ENCODE data around the gene RBMX2. TPM values are rescaled to one million over a fixed set of nuclear protein-coding genes. Genes with fewer than 3 reads are reported as not detected.
"Not testable (repeated sequence)": the region's sequence is repeated elsewhere in the genome, so short reads cannot be mapped to it uniquely, and the experiment has no call there.

The RBMX2 gene
- polyA plus RNA-seq, 3 donors from 2014 or later: 18.3 to 20.4 (median 18.4) TPM

DNA sequence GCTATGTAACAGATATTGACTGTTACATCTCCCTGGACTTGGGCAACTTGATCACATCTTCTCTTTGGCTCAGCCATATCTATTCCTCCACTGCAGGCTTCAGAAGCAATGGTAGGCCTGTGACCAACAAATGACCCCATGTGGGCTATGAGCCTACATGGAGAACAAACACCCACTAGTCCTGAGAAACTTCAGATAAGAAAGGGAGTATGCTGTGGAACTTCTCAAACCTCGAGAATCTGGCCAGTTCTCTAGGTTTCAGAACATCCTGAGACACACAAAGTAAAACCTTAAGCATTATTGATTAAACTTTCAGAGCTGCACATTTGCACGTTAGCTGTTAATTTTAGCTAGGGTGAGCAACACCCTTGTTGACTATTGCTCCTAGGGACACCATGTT, 16.3 kb downstream of the RBMX2 start:
- H3K36me3 Mint-ChIP-seq: peaks cover 0 to 4% (median 0%) of the 10 kb centered on the region in 3 donors
- H3K27me3 Mint-ChIP-seq (ENCODE audit: low read depth in 3 of 3): peaks cover 0 to 2% (median 2%) of the 10 kb centered on the region in 3 donors
- no peaks in the 10 kb centered on the region for H3K4me1 Mint-ChIP-seq
- H3K9me3 Mint-ChIP-seq: no peaks in the 10 kb centered on the region
- DNase-seq: no peak
- H3K27ac Mint-ChIP-seq: no peak overlapping the region
- no peak overlapping the region for H3K4me3 Mint-ChIP-seq

DNA sequence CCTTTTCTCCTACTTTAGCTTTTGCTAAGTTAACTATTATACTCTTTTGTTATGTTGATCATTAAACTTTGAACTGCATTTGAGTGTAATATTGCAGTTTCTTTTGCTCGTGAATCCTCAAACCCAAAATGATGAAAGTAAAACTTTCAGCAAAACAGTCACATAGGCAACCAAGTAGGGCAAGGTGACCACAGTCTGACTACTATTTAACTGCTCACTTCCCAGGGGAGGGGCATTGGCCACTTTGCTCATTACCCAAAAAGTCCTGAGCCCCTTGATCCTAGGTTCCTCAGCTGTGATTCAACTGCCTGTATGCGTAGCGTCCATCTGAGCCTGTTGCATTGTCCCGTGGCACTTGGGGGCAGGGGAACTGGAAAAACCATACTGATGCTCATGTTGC, 17.0 kb downstream of the RBMX2 start:
- no peaks in the 10 kb centered on the region for H3K4me1 Mint-ChIP-seq
- peaks cover 0 to 2% (median 2%) of the 10 kb centered on the region in 3 donors for H3K27me3 Mint-ChIP-seq (ENCODE audit: low read depth in 3 of 3)
- H3K36me3 Mint-ChIP-seq: peaks cover 0 to 4% (median 0%) of the 10 kb centered on the region in 3 donors
- H3K4me3 Mint-ChIP-seq: no peak overlapping the region
- no peak for DNase-seq
- H3K27ac Mint-ChIP-seq: no peak overlapping the region
- H3K9me3 Mint-ChIP-seq: no peaks in the 10 kb centered on the region

DNA sequence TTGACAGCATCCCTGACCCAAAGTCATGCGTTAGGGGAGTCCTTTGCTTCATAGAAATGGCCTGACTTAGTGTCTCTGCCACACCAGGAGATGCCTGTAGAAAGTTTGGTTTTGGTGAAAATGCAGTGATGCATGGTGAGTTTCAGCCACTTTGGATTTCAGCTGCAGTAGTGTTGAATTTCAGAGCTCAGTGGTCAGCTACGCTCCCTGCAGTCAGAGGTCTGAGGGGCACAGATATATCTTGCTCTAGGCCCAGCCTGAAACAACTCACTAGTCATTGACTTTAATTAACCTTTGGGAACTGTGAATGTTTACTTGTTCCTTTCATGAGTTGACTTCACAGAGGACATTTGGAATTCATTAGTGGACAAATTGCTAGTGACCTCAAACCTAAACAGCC, 17.5 kb downstream of the RBMX2 start:
- Mint-ChIP-seq H3K27ac (no peak overlapping the region), H3K4me3 (no peak overlapping the region), H3K27me3 (ENCODE audit: low read depth in 3 of 3) (peaks cover 0 to 2% (median 2%) of the 10 kb centered on the region in 3 donors), H3K9me3 (no peaks in the 10 kb centered on the region), H3K4me1 (no peaks in the 10 kb centered on the region), H3K36me3 (peaks cover 0 to 2% (median 0%) of the 10 kb centered on the region in 3 donors)
- DNase-seq: no peak

DNA sequence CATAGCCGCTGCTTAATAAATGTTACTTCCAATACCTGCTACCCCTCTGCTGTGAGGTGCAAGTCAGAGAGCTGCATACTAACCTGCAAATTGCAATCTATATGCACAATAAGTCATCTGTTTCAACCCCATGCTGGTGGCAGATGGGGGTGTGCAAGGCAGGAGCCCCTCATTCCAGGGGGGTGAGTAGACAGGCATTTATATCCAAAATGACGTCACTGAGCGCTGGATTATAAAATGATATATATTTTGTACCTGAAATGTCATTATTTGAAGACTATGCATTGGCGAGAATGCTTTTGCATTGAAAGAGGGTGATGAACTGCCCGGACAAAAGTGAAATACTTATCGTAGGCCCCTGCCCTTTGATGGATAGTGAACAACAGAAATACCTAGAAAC, 24.7 kb downstream of the RBMX2 start:
- DNase-seq: no peak
- Mint-ChIP-seq H3K27ac (no peak overlapping the region), H3K4me1 (no peaks in the 10 kb centered on the region), H3K27me3 (ENCODE audit: low read depth in 3 of 3) (peaks cover 0 to 2% (median 2%) of the 10 kb centered on the region in 3 donors), H3K4me3 (no peak overlapping the region), H3K36me3 (no peaks in the 10 kb centered on the region), H3K9me3 (no peaks in the 10 kb centered on the region)

DNA sequence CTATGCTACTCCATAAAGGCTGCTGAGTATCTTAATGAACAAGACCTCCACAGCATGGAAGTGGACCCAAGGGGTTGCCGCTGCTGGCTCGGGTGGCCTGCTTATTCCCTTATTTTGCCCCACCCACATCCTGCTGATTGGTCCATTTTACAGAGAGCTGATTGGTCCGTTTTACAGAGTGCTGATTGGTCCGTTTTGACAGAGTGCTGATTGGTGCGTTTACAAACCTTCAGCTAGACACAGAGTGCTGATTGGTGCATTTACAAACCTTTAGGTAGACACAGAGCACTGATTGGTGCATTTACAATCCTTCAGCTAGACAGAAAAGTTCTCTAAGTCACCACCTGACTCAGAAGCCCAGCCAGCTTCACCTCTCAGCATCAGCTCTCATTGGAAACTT, 27.4 kb downstream of the RBMX2 start:
- not testable (repeated sequence) for H3K27me3 Mint-ChIP-seq (ENCODE audit: low read depth in 3 of 3); H3K36me3 Mint-ChIP-seq; H3K4me3 Mint-ChIP-seq; H3K9me3 Mint-ChIP-seq; H3K27ac Mint-ChIP-seq; H3K4me1 Mint-ChIP-seq; DNase-seq

DNA sequence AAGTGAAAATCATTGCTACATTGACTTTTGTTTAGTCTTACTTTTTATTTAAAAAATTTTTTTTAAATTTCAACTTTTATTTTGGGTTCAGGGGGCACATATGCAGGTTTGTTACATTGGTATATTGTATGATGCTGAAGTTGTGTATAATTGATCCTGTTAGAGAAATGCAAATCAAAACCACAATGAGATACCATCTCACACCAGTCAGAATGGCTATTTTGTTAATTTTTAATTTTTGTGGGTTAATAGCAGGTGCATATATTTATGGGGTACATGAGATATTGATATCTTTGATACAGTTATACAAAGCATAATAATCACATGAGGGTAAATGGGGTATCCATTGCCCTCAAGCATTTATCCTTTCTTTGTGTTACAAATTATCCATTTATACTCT, 34.1 kb downstream of the RBMX2 start:
- Mint-ChIP-seq H3K36me3 (no peaks in the 10 kb centered on the region), H3K4me1 (no peaks in the 10 kb centered on the region), H3K27ac (no peak overlapping the region), H3K4me3 (no peak overlapping the region), H3K27me3 (ENCODE audit: low read depth in 3 of 3) (peaks cover 2 to 8% (median 5%) of the 10 kb centered on the region in 3 donors), H3K9me3 (peaks cover 0 to 14% (median 4%) of the 10 kb centered on the region in 6 donors)
- DNase-seq: no peak

DNA sequence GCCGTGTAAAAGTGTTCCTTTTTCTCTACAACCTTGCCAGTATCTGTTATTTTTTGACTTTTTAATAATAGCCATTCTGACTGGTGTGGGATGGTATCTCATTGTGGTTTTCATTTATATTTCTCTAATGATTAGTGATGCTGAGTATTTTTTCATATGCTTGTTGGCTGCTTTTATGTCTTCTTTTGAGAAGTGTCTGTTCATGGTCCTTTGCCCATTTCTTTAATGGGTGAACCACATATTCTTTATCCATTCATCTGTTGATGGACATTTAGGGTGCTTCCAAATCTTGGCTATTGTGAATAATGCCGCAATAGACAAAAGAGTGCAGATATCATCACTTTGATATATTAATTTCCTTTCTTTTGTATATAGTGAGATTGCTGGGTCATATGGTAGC, 36.2 kb downstream of the RBMX2 start:
- H3K27me3 Mint-ChIP-seq (ENCODE audit: low read depth in 3 of 3): peaks cover 2 to 10% (median 9%) of the 10 kb centered on the region in 3 donors
- not testable (repeated sequence) for H3K36me3 Mint-ChIP-seq, H3K4me3 Mint-ChIP-seq, DNase-seq, H3K27ac Mint-ChIP-seq, H3K4me1 Mint-ChIP-seq
- H3K9me3 Mint-ChIP-seq: peaks cover 0 to 14% (median 4%) of the 10 kb centered on the region in 6 donors

DNA sequence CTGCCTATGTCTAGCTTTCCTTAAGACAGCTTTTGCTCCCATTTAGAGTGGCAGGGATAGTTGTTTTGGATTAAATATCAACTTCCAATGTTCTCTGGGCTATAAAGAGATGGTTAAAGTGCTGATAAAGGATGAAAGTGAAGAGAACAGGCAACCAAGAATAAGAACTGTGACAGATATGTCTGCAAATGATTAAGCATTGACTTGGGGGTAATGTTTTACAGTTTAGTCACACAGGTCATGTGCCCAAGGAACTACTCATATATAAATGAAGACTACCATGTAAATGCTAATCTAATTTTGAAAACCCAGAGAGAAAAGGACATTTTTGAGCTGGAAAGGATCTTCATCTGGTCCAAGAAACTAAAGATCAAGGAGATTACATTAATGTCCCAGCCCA, 42.1 kb downstream of the RBMX2 start:
- DNase-seq: no peak
- peaks cover 0 to 7% (median 3%) of the 10 kb centered on the region in 6 donors for H3K9me3 Mint-ChIP-seq
- H3K4me3 Mint-ChIP-seq: no peak overlapping the region
- no peaks in the 10 kb centered on the region for H3K36me3 Mint-ChIP-seq
- no peak overlapping the region for H3K27ac Mint-ChIP-seq
- H3K4me1 Mint-ChIP-seq: no peaks in the 10 kb centered on the region
- peaks cover 3 to 7% (median 6%) of the 10 kb centered on the region in 3 donors for H3K27me3 Mint-ChIP-seq (ENCODE audit: low read depth in 3 of 3)

DNA sequence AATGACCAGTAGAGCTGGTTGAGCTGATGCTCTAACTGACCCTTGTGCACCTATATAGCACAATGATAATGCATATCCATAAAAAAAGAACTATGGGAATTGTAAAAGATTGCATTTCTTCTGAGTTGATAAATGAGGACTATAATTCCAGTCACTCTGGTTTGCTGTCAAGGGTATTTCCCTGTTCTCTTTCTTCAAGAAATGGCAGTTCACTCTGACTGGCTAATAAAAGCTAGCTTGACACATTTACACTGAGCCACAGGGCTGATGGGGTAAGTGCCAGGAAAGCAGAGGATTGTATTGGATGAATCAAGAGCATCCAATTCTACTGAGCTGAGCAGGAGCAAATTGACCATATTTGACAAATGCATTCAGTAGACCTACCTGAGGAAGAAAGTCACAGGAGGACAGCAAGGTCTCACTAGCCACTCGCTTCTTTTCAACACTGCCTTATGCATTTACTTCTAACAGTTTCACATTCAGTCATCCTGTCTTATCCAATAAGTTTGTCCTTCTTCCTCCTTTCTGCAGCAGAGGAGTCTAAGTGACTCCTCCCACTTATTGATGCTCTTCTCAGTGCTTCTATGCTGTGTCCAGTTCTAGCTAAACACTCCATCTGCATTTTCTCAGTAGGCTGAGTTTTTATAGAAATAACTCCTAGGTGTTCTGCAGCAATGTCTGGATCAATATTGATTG, 43.0 kb downstream of the RBMX2 start:
- H3K4me1 Mint-ChIP-seq: no peaks in the 10 kb centered on the region
- H3K27me3 Mint-ChIP-seq (ENCODE audit: low read depth in 3 of 3): peaks cover 2 to 8% (median 3%) of the 10 kb centered on the region in 3 donors
- peaks cover 0 to 2% (median 0%) of the 10 kb centered on the region in 6 donors for H3K9me3 Mint-ChIP-seq
- H3K27ac Mint-ChIP-seq: no peak overlapping the region
- H3K4me3 Mint-ChIP-seq: no peak overlapping the region
- H3K36me3 Mint-ChIP-seq: no peaks in the 10 kb centered on the region
- DNase-seq: no peak

DNA sequence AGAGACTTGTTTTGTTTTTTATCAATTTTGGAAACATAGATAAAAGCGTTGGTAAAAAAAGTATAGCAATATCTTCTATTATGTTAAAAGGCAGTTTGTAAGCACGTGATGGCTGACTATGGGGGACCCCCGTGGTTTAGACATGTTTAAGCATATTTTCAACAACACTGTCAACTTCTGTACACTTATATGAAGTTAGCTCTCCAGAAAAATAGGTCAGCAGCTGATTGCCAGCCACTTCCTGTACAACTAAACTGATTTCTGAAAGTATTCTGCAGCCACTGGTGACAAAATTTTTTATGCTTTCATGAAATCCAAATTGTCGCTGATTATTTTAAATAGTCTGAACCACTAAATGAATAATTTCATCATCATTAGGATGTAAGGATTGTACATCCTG, 45.2 kb downstream of the RBMX2 start:
- no peaks in the 10 kb centered on the region for H3K4me1 Mint-ChIP-seq
- no peak for DNase-seq
- H3K9me3 Mint-ChIP-seq: peaks cover 0 to 2% (median 0%) of the 10 kb centered on the region in 6 donors
- no peaks in the 10 kb centered on the region for H3K36me3 Mint-ChIP-seq
- H3K27me3 Mint-ChIP-seq (ENCODE audit: low read depth in 3 of 3): peaks cover 1 to 3% (median 2%) of the 10 kb centered on the region in 3 donors
- H3K4me3 Mint-ChIP-seq: no peak overlapping the region
- H3K27ac Mint-ChIP-seq: no peak overlapping the region

Other genes starting within 250 kb of the RBMX2 start
- 10 to 100 TPM; 20.1 to 31.0 (median 29.0) TPM for gene AIFM1, start 236.1 kb upstream of the RBMX2 start, polyA plus RNA-seq
- gene RAB33A, start 230.0 kb upstream of the RBMX2 start, polyA plus RNA-seq: 10 to 100 TPM; 10.5 to 20.9 (median 15.1) TPM
- 1 to 10 TPM in 2 of 3 donors, not detected in 1; 1.1 to 2.7 TPM for gene ZNF280C, start 133.1 kb upstream of the RBMX2 start, polyA plus RNA-seq
- 1 to 10 TPM; 6.6 to 8.8 (median 8.6) TPM for gene SLC25A14, start 62.1 kb upstream of the RBMX2 start, polyA plus RNA-seq
- not detected for gene GPR119, start 16.3 kb upstream of the RBMX2 start, polyA plus RNA-seq